Endothelial cell of hepatic sinusoid (primary cell): Measurements from ENCODE around the gene PSMD6.

Source experiments
- in situ Hi-C: cut with HindIII; loops from 2 replicates; pipeline ENCODE4 v1.10.0; 2017; ENCODE audit warnings: low sequenced_read_pairs

Gene PSMD6

GRCh38 chr3:63963496-63963895, 59.8 kb downstream of the PSMD6 start:
- in situ Hi-C loops, result no loop called here

- in situ Hi-C loops, result no loop called here
Measured at GRCh38 chr3:63961891-63962290, 61.4 kb downstream of the PSMD6 start.
